GM23338 (cell line): ENCODE results near the gene SPRY1. TPM values are rescaled to one million over a fixed set of nuclear protein-coding genes. Genes with fewer than 3 reads are reported as not detected.

Experiments
- ATAC-seq: fragments of 200-7000 bp; cut with Tn5 transposase; 3 replicates; pipeline ENCODE4 v1.9.1; 2020
- DNase-seq: peaks from one replicate; pipeline ENCODE4 v3.0.0-alpha.2; 2015; ENCODE audit warnings: low spot score
- H2AFZ ChIP-seq: fragments of 200-600 bp; sonication (generic); 2 replicates; pipeline ENCODE4 v1.8.0; 2016; ENCODE audit warnings: antibody characterized with exemption, mild to moderate bottlenecking, moderate library complexity
- H3F3A ChIP-seq: fragments of 200-600 bp; sonication (generic); replicated peaks from 2 replicates; pipeline ENCODE4 v1.8.0; 2017; ENCODE audit warnings: antibody characterized with exemption, mixed run types, low read depth
- H3K27ac ChIP-seq: fragments of 200-600 bp; sonication (generic); 2 replicates; pipeline ENCODE4 v1.6.1; 2016; ENCODE audit warnings: low read depth
- H3K27me3 ChIP-seq: fragments of 200-600 bp; sonication (generic); 2 replicates; pipeline ENCODE4 v1.8.0; 2016; ENCODE audit warnings: mild to moderate bottlenecking, mixed run types, moderate library complexity; ENCODE audit not compliant: insufficient read depth
- H3K36me3 ChIP-seq: fragments of 200-600 bp; sonication (generic); 2 replicates; pipeline ENCODE4 v1.8.0; 2016; ENCODE audit warnings: mild to moderate bottlenecking; ENCODE audit not compliant: insufficient read depth
- H3K4me1 ChIP-seq: fragments of 200-600 bp; sonication (generic); 2 replicates; pipeline ENCODE4 v1.8.0; 2016; ENCODE audit warnings: mild to moderate bottlenecking, moderate library complexity; ENCODE audit not compliant: insufficient read depth
- H3K4me2 ChIP-seq: fragments of 200-600 bp; sonication (generic); 2 replicates; pipeline ENCODE4 v1.7.1; 2017; ENCODE audit warnings: mixed run types
- H3K4me3 ChIP-seq: fragments of 200-600 bp; sonication (generic); 2 replicates; pipeline ENCODE4 v1.6.1; 2016; ENCODE audit warnings: mixed run types
- H3K79me2 ChIP-seq: fragments of 200-600 bp; sonication (generic); replicated peaks from 2 replicates; pipeline ENCODE4 v1.8.0; 2017; ENCODE audit warnings: mild to moderate bottlenecking; ENCODE audit not compliant: insufficient read depth
- H3K9me2 ChIP-seq: fragments of 200-600 bp; sonication (generic); 2 replicates; pipeline ENCODE4 v1.8.0; 2017; ENCODE audit not compliant: insufficient read depth
- H4K20me1 ChIP-seq: fragments of 200-600 bp; sonication (generic); replicated peaks from 2 replicates; pipeline ENCODE4 v1.8.0; 2017; ENCODE audit warnings: mild to moderate bottlenecking; ENCODE audit not compliant: insufficient read depth
- H3K27ac Mint-ChIP-seq: 2 replicates; pipeline ENCODE4 v1.8.0; 2020; ENCODE audit warnings: inconsistent platforms, mild to moderate bottlenecking, moderate library complexity, mixed read lengths
- H3K27me3 Mint-ChIP-seq: 3 replicates; pipeline ENCODE4 v1.8.0; 2022; ENCODE audit warnings: low read depth, mild to moderate bottlenecking, moderate library complexity, mixed read lengths, inconsistent platforms; ENCODE audit not compliant: insufficient read depth, poor library complexity
- H3K36me3 Mint-ChIP-seq: 3 replicates; pipeline ENCODE4 v1.8.0; 2021; ENCODE audit warnings: low read depth, mild to moderate bottlenecking, inconsistent platforms, moderate library complexity, mixed read lengths
- H3K4me1 Mint-ChIP-seq: 3 replicates; pipeline ENCODE4 v1.8.0; 2020; ENCODE audit warnings: mild to moderate bottlenecking, inconsistent platforms, mixed read lengths
- H3K4me3 Mint-ChIP-seq: 3 replicates; pipeline ENCODE4 v1.8.0; 2021; ENCODE audit warnings: moderate library complexity, mild to moderate bottlenecking, inconsistent platforms, mixed read lengths
- H3K9me3 Mint-ChIP-seq: 3 replicates; pipeline ENCODE4 v1.8.0; 2020; ENCODE audit warnings: moderate library complexity, mild to moderate bottlenecking, inconsistent platforms, mixed read lengths
- CREB1 ChIP-seq: fragments of 250-450 bp; sonication (Bioruptor Pico); IDR thresholded peaks from 2 replicates; pipeline ENCODE4 v1.5.0; 2020; ENCODE audit warnings: low read depth, mild to moderate bottlenecking, moderate library complexity
- ETS1 ChIP-seq: IDR thresholded peaks from 2 replicates; pipeline ENCODE4 v1.6.1; 2016; ENCODE audit warnings: antibody characterized with exemption
- JUNB ChIP-seq: IDR thresholded peaks from one replicate; pipeline ENCODE4 v1.6.1; 2016; ENCODE audit warnings: antibody characterized with exemption; ENCODE audit not compliant: unreplicated experiment
- NANOG ChIP-seq: IDR thresholded peaks from 2 replicates; pipeline ENCODE4 v1.6.1; 2016; ENCODE audit warnings: antibody characterized with exemption, borderline replicate concordance
- POLR2AphosphoS5 ChIP-seq: IDR thresholded peaks from 2 replicates; pipeline ENCODE4 v1.6.1; 2016; ENCODE audit warnings: antibody characterized with exemption, low read depth
- STAT1 ChIP-seq: IDR thresholded peaks from one replicate; pipeline ENCODE4 v1.6.1; 2016; ENCODE audit warnings: antibody characterized with exemption; ENCODE audit not compliant: unreplicated experiment
- ZNF114 ChIP-seq: fragments of 250-450 bp; sonication (Bioruptor Pico); IDR thresholded peaks from 2 replicates; pipeline ENCODE4 v1.5.0; 2020; ENCODE audit warnings: mild to moderate bottlenecking, moderate library complexity
- polyA plus RNA-seq: library from polyadenylated mRNA; unstranded; fragments of >200 nt; fragmentation: Nextera tagmentation; extraction: Ambion mirVana; gene quantifications from 2 replicates; pipeline ENCODE4 v1.2.1, GENCODE V29; 2016
- total RNA-seq: library from RNA; depleted of rRNA; stranded (reverse); fragments of >200 nt; shearing (Covaris generic); gene quantifications from 2 replicates; pipeline ENCODE4 v1.2.3, GENCODE V29; 2014
- TF ChIP-seq, protein P1 (sequence below): IDR thresholded peaks from one replicate; pipeline ENCODE4 v1.6.1; 2018; ENCODE audit warnings: antibody characterized with exemption; ENCODE audit not compliant: unreplicated experiment

SPRY1 gene
- total and polyA plus RNA-seq, 2 experiments from 2014 or later, result 62.8 to 103 TPM

DNA sequence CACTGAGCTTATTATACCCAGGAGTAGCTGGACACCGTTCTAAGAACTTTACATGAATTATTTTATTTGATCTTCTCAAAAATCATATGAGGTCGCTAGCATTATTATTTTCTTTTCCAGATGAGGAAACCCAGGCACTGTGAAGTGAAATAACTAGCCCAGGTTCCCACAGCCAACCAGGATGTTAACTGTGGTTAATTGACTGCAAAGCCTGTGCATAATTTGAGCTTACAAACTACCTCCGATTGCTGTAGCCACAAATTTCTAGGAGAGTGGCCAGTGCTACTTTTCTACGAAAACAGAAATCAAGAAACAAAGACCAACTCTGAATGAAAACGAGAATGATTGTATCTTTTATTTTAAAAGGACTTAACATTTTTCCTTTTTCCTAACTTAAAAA, 27.2 kb downstream of the SPRY1 start (continued):
- TF ChIP-seq, protein P1, sequence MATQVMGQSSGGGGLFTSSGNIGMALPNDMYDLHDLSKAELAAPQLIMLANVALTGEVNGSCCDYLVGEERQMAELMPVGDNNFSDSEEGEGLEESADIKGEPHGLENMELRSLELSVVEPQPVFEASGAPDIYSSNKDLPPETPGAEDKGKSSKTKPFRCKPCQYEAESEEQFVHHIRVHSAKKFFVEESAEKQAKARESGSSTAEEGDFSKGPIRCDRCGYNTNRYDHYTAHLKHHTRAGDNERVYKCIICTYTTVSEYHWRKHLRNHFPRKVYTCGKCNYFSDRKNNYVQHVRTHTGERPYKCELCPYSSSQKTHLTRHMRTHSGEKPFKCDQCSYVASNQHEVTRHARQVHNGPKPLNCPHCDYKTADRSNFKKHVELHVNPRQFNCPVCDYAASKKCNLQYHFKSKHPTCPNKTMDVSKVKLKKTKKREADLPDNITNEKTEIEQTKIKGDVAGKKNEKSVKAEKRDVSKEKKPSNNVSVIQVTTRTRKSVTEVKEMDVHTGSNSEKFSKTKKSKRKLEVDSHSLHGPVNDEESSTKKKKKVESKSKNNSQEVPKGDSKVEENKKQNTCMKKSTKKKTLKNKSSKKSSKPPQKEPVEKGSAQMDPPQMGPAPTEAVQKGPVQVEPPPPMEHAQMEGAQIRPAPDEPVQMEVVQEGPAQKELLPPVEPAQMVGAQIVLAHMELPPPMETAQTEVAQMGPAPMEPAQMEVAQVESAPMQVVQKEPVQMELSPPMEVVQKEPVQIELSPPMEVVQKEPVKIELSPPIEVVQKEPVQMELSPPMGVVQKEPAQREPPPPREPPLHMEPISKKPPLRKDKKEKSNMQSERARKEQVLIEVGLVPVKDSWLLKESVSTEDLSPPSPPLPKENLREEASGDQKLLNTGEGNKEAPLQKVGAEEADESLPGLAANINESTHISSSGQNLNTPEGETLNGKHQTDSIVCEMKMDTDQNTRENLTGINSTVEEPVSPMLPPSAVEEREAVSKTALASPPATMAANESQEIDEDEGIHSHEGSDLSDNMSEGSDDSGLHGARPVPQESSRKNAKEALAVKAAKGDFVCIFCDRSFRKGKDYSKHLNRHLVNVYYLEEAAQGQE, result no peak
- no peak for TF ChIP-seq NANOG

DNA sequence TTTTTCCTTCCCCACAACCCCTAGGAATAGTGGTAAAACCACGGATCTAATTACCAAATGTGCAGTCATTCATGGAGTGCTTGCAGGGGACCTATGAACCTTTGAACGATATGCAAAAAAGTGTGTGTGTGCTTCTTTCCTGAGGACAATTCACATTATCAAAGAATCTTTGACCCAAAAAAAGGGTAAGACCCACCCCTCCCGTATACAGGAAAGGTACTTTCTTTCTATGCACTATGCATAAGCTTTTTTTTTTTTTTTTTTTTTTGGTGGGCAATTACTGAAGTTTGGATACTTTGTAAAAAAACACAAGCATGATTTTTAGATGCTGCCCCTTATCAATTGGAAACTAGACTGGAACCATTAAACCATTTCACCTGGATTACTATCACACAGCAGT, 31.4 kb downstream of the SPRY1 start:
- H3K4me3 Mint-ChIP-seq, result no peak overlapping the region
- H3K9me2 ChIP-seq, result peaks cover 5% of the 10 kb centered on the region; the same call in 1 of the 2 replicates
- H3K4me1 Mint-ChIP-seq, result no peaks in the 10 kb centered on the region; the same call in 2 of the 3 replicates
- no peak overlapping the region for H3K27ac ChIP-seq
- no peak overlapping the region for H3K27ac Mint-ChIP-seq
- H4K20me1 ChIP-seq, result no peaks in the 10 kb centered on the region
- peaks cover 30% of the 10 kb centered on the region for H3K9me3 Mint-ChIP-seq
- no peaks in the 10 kb centered on the region for H3K79me2 ChIP-seq
- DNase-seq (no peak), ATAC-seq (no peak)
- H3K4me3 ChIP-seq, result no peak overlapping the region
- no peaks in the 10 kb centered on the region for H3K36me3 ChIP-seq
- H3K4me1 ChIP-seq, result no peaks in the 10 kb centered on the region
- no peak overlapping the region for H3K4me2 ChIP-seq
- H3F3A ChIP-seq, result no peaks in the 10 kb centered on the region
- H3K36me3 Mint-ChIP-seq, result peaks cover 30% of the 10 kb centered on the region
- TF ChIP-seq POLR2AphosphoS5 (no peak), ZNF114 (CRISPR knock-in tag) (no peak)
- TF ChIP-seq, protein P1, result no peak
- no peak overlapping the region for H2AFZ ChIP-seq
- no peaks in the 10 kb centered on the region for H3K27me3 ChIP-seq
- peaks cover 3% of the 10 kb centered on the region for H3K27me3 Mint-ChIP-seq

DNA sequence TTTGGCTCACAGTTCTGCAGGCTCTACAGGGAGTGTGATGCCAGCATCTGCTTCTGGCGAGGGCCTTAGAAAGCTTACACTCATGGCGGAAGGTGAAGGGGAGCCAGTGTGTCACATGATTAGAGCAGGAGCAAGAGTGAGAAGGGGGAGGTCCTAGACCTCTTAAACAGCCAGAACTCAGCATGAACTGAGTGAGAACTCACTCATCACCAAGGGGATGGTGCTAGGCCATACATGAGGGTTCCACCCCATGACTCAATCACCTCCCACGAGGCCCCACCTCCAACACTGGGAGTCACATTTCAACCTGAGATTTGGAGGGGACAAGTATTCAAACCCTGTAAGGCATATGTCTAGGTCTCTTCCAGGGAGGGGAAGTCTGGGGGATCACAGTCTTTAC, 33.4 kb downstream of the SPRY1 start:
- Mint-ChIP-seq H3K27ac (no peak overlapping the region), H3K36me3 (peaks cover 46% of the 10 kb centered on the region), H3K4me3 (no peak overlapping the region), H3K9me3 (peaks cover 48% of the 10 kb centered on the region), H3K27me3 (peaks cover 5% of the 10 kb centered on the region), H3K4me1 (peaks cover 3% of the 10 kb centered on the region; the same call in 1 of the 3 replicates)
- ATAC-seq (no peak), DNase-seq (no peak)
- no peak overlapping the region for H3K4me2 ChIP-seq
- no peak overlapping the region for H3K27ac ChIP-seq
- H4K20me1 ChIP-seq, result no peaks in the 10 kb centered on the region
- H3K79me2 ChIP-seq, result no peaks in the 10 kb centered on the region
- H3F3A ChIP-seq, result no peaks in the 10 kb centered on the region
- no peaks in the 10 kb centered on the region for H3K27me3 ChIP-seq
- no peak overlapping the region for H2AFZ ChIP-seq
- no peak overlapping the region for H3K4me3 ChIP-seq
- H3K9me2 ChIP-seq, result peaks cover 5% of the 10 kb centered on the region; the same call in 1 of the 2 replicates
- no peaks in the 10 kb centered on the region for H3K4me1 ChIP-seq
- H3K36me3 ChIP-seq, result no peaks in the 10 kb centered on the region
- TF ChIP-seq STAT1, result no peak
- TF ChIP-seq POLR2AphosphoS5, result no peak
- TF ChIP-seq, protein P1, result no peak
- TF ChIP-seq ZNF114 (CRISPR knock-in tag), result no peak
- TF ChIP-seq NANOG, result no peak
- TF ChIP-seq ETS1, result no peak
- no peak for TF ChIP-seq CREB1 (CRISPR knock-in tag)
- TF ChIP-seq JUNB, result no peak
